GM19193 (cell line): ENCODE measurements around the gene NT5M.

Experiments used
- POLR2A ChIP-seq: IDR thresholded peaks from 4 replicates; pipeline ENCODE4 v1.6.1; 2011; ENCODE audit not compliant: insufficient read depth, insufficient read length; ENCODE audit errors: extremely low read depth

Gene NT5M

DNA sequence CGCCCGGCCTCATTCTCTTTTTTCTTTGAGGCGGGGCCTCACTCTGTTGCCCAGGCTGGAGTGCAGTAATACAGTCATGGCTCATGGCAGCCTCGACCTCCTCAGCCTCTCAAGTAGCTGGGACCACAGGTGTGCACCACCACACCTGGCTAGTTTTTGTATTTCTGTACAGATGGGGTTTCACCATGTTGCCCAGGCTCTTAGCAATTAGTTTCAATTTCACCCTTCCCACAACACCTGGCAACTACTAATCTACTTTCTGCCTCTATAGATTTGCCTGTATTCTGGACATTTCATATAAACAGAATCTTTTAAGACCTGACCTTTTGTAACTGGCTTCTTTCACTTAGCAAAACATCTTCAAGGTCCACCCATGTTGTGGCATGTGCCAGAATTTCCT, 8.0 kb upstream of the NT5M start:
- no peak for TF ChIP-seq POLR2A

GRCh38 chr17:17297217-17297616, 6.0 kb upstream of the NT5M start:
- TF ChIP-seq POLR2A = no peak

DNA sequence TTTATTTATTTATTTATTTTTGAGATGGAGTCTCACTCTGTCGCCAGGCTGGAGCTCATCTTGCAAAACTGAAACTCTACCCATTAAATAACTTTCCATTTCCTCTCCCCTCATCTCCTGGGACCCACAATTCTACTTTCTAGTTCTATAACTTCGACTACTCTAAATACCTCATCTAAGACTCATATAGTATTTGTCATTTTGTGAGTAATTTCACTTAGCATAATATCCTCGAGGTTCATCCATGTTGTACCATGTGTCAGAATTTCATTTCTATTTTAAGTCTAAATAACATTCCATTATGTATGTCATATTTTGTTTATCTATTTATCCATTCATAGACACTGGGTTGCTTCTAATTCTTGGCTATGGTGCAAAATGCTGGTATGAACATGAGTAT, 5.1 kb upstream of the NT5M start:
- no peak for TF ChIP-seq POLR2A

- no peak for TF ChIP-seq POLR2A
These were observed 2.3 kb upstream of the NT5M start for GRCh38 chr17:17300624-17301568.

- no peak for TF ChIP-seq POLR2A
These were observed 796 bp downstream of the NT5M start for GRCh38 chr17:17303847-17304490.

DNA sequence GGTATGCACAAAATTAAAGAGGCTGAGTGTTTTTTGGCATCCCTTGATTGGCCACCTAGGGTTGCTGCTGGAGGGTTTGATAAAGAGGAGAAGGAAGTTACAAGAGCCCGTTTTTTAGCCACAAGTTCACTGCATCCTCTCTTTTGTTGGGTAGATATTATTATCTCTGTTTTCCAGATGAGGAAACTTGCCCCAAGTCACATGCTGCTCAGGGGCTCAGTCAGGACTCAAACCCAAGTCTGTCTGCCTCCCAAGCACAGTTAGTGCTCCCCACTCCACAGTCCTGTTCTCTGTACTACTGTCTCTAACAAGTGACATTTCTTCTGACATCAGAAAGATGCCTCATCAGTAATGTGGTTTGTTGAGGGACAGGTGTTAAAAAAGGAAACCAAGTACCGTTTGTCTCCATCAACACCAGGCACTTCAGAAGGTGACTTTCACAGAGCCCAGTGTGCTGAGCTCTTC, 1.4 kb downstream of the NT5M start:
- TF ChIP-seq POLR2A = no peak

DNA sequence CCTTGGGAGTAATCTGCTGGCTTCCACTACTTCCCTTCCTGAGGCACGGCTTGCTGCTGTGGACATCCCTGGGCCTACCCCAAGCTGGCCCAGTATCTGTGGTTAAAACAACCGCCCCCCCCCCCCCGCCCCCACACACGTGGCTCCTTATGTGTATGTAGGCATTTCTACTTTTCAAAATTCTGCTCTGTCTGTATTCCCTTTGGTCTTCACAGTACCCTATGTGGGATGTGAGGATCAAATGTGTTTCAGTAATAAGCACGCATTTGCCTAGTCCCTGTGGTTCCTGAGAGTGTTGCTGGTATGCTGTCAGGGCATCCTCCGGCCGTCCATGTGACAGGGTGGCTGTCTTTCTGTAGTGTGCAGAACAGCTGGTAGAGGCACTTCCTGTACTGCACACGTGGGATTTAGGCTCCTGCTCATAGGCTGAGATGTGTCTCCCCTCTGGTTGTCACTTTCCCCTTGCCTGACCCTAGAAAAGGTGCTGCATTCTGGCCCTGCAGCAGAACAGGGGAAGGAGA, 2.2 kb downstream of the NT5M start:
- peak; percentile 67 for TF ChIP-seq POLR2A

DNA sequence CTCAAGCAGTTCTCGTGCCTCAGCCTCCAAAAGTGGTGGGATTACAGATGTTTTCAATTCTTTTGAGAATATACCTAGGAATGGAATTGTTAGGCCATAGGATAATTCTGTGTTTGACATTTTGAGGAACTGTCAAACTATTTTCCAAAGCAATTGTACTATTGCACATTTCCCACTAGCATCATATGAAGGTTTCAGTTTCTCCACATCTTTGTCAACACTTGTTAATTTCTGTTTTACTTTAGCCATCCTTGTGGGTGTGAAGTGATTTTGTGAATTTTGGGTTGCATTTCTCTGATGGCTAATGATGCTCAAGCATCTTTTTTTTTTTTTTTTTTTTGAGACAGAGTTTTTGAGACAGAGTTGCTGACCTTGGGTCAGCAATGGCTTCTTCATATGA, 6.2 kb downstream of the NT5M start:
- TF ChIP-seq POLR2A = no peak

DNA sequence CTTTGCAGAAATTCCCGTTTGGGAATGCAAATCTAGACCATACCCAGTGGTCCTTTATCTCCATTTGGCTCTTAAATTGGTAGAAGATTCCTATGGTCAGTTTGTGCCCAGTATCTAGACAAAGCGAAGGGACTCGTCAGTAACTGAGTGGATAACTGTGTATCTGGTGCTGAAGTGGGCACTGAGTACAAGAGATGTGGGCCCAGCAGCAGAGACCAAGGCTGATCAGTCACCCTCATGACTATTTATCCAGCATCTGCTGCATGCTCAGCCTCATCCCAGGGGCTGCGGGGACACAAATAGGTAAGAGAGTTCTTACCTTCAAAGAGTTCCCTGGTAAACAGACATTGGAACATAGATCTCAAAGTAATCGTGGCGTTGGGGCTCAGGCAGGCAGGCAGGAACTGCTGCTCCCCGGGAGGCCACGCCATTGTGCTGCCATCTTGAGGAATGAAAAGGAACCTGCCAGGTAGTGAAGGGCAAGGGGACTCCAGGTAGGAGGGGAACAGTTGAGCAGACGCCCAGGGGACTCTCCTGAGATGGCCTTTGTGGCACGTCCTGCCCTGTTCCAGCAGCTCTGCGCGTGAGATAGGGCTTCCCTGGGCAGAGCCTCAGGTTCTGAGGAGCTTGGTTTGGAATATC, 10.3 kb downstream of the NT5M start:
- no peak for TF ChIP-seq POLR2A

- TF ChIP-seq POLR2A = no peak
These were observed 11.4 kb downstream of the NT5M start for GRCh38 chr17:17314501-17315071.

DNA sequence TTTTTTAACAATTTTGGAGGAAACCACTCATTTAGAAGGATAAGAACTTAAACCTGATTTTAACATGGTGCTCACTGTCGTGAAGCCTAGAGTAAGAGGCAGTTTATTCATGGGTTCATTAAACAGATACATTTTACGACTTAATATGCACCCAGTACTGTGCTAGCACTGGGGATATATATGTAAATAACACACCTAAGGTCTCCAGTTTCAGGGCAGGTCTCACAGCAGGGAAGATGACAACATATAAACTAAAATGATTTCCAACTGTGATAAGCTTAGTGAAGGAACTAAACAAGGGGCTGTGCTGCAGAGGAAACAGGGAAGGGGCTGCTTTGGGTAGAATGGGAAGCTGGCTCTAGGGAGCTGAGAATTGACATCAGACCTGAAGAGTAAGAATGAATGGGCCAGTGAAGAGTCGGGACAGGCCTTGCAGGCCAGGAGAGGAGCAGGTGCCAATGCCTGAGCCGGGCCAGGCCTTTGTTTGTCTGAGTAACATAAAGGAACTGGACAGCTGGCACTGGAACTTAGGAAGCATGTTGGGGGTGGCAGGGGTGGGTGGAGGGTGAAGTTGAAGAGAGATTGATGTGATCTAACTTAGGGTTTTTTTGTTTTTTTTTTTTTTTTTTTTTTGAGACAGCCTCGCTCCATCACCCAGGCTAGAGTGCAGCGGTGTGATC, 12.1 kb downstream of the NT5M start:
- no peak for TF ChIP-seq POLR2A

DNA sequence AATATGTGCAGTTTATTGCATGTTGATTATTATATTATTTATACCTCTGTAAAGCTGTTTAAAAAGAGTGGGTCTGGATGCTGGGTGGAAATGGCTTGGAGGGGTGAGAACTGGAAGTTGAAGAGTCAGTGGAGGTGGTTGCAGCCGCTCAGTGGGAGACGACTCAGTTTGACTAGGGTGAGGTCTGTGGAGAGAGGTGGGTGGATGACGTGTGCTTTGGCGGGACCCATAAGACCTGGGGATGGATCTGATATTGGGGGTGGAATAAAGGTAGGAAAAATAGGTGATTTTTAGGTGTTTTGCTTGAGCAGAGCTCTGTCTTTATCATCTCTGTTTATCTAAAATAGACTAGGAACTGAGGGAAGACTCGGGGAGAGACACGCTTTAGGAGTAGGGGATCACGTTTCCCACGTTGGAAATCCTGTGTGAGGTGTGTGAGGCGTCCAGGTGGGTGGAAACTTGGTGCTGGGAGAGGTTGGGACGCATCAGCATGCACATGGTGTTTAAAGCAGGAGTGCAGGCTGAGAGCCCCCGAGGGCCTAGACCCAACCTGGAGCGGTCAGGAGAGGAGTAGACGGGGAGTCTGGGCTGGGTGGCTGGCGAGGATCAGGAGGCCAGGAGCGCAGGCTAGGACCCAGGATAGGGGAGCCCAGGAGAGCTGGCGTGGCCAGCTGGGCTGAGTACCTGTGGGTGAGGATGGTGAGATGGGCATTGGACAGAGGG, 17.2 kb downstream of the NT5M start:
- no peak for TF ChIP-seq POLR2A

DNA sequence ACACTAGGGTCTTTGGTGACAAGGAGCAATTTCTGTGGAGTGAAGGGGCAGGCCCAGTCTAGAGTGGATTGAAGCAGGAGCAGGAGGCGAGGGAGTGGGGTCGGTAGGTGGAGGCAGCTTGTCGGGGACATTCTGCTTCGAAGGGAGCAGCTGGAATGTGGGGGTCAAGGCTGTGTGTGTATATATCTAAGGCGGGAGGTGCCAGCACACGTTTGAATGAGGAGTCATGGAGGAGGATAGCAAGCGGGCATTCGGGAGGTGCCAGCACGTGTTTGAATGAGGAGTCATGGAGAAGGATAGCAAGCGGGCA, 17.7 kb downstream of the NT5M start:
- no peak for TF ChIP-seq POLR2A
